Fibroblast of the aortic adventitia (primary cell): ENCODE results near the gene MPC1L. TPM values are rescaled to one million over a fixed set of nuclear protein-coding genes. Genes with fewer than 3 reads are reported as not detected.
A peak's percentile ranks its signal among the peaks of the same experiment; 100 is the strongest.

ENCODE experiments used
- DNase-seq: peaks from one replicate; pipeline ENCODE4 v3.0.0-alpha.2; 2010; ENCODE audit warnings: low read depth
- H3K4me3 ChIP-seq: 2 replicates; pipeline ENCODE4 v1.5.1; 2011; ENCODE audit warnings: low read depth, mild to moderate bottlenecking, control low read depth, low read length, moderate library complexity
- total RNA-seq: library from RNA; depleted of rRNA; stranded (reverse); fragments of >200 nt; gene quantifications from 2 replicates; pipeline ENCODE4 v1.2.3, GENCODE V29; 2012; ENCODE audit warnings: low replicate concordance
- TF ChIP-seq, protein P1 (sequence below): IDR thresholded peaks from 2 replicates; pipeline ENCODE4 v1.5.1; 2011; ENCODE audit warnings: mild to moderate bottlenecking, low read length, control low read depth, inconsistent platforms; ENCODE audit not compliant: insufficient read depth

MPC1L gene
- total RNA-seq, 1 donor: not detected

DNA sequence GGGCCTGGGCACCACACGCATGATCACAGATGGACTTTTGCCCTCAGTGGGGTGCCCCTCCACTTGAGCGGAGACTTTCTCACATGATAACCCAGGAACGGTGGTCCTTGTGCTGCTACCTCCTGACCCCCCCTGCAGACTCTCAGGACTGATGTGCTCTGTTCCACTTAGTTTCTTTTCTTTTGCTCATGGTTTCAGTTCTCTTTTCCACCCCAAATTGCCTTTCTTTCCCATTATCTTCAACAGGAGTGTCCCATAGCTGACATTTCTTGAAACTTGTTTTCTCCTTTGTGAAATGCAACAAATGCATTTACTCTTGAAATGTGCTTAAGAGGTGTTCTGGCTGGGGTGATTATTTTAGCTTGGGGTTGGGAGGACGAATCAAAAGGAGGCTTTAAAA lies 9.0 kb downstream of the MPC1L start:
- no peak overlapping the region for H3K4me3 ChIP-seq
- TF ChIP-seq, protein P1, sequence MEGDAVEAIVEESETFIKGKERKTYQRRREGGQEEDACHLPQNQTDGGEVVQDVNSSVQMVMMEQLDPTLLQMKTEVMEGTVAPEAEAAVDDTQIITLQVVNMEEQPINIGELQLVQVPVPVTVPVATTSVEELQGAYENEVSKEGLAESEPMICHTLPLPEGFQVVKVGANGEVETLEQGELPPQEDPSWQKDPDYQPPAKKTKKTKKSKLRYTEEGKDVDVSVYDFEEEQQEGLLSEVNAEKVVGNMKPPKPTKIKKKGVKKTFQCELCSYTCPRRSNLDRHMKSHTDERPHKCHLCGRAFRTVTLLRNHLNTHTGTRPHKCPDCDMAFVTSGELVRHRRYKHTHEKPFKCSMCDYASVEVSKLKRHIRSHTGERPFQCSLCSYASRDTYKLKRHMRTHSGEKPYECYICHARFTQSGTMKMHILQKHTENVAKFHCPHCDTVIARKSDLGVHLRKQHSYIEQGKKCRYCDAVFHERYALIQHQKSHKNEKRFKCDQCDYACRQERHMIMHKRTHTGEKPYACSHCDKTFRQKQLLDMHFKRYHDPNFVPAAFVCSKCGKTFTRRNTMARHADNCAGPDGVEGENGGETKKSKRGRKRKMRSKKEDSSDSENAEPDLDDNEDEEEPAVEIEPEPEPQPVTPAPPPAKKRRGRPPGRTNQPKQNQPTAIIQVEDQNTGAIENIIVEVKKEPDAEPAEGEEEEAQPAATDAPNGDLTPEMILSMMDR: no peak
- DNase-seq: no peak

DNA sequence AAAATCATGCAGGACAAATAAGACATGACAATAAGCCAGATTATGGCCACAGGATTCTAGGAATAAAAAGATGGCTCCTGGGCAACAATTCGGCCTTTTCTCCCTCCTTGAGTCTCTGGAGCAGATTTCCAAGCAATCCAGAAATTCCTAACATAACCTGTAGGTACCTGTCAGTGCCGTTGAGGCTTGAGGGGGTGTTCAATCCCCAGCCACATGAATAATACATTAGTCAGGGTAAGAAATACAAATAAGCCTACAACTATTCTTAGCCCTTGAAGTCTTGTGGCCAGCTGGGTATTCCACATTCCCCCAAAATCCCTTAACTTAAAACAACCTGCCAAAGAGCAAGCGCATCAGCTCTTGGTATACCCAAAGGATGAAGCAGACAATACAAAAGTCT lies 14.5 kb downstream of the MPC1L start:
- TF ChIP-seq, protein P1: no peak
- no peak for DNase-seq
- H3K4me3 ChIP-seq: no peak overlapping the region

DNA sequence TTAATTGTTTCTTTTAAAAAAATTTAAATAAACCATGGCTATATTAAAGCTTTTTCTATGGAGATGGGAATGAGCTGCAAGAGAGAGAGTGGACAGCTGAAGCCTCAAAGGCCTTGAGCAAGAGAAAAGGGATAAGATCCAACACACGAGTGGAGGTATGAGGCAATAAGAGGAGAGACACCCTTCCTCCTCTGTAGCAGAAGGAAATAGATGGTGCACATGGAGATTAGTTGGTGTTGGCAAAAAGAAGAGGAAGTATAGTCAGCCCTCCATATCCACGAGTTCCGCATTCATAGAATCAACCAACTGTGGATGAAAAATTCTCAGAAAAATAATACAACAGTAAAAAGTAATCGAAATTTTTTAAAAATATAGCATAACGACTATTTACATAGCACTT lies 20.9 kb downstream of the MPC1L start:
- TF ChIP-seq, protein P1: no peak
- DNase-seq: peak; percentile 77
- H3K4me3 ChIP-seq: no peak overlapping the region

DNA sequence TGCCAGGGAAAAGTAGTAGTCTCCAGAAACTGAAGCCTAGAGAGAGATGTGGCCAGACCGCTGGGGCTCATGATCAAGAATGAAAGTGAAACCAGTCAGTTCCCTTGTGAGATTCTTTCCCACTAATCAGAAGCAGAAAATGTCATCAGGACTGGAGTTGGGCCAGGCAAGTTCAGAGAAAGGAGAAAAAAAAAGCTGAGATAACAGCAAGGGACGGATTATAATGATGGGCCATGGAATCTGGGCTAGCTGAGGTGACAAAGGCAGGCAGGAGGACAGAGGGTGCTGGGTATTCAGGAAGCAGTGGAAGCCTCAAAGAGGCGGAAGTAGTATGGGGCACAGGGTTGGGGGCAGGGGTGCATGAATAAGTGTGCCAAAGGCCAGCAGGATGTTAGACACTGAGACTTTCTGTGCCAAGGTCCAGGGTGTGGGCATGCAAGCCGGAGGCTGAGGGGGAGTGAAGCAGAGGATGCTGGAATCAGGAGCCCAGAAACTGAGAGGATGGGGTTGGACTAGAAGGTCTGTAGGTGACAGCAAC lies 21.7 kb downstream of the MPC1L start:
- H3K4me3 ChIP-seq: peak overlapping the region; percentile 63
- DNase-seq: peak; percentile 78
- TF ChIP-seq, protein P1: no peak

DNA sequence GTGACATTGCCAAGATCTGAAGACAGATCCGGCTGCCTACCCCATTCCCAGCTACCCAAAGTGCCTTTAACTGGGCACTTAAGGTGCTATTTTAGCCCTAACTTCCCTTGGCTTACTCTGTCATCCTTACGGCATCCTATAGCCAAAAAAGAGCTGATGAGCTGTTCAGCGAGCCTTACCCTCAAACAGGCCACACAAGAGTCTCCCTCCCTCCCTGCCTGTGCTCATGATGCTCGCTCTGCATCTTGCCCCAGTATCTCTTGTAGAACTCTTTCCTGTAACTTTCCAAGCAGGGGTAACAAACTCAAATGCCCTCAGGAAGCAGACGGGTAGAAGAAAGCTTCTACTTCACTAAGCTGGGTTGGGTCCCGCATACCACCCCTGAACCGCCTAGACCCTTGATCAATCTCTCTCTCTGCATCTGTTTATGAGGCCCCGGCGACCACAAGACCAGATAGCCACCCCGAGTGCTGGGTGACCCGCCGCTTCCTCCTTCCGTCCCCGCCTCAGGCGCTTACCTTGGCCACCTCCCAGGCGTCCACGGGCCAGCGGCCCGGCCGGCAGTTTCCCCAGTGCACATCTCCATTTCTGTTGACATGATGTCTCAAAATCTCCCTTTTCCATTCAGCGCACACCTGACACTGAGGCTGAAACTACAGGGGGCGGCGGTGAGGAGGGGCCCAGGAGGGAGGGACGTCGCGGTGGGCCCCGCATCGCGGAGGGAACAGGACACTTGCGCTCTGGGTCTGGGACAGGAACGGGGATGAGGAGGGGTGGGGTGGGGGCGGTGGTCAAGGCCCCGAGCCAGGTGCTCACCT lies 23.5 kb downstream of the MPC1L start:
- DNase-seq: peak; percentile 33
- TF ChIP-seq, protein P1: no peak

DNA sequence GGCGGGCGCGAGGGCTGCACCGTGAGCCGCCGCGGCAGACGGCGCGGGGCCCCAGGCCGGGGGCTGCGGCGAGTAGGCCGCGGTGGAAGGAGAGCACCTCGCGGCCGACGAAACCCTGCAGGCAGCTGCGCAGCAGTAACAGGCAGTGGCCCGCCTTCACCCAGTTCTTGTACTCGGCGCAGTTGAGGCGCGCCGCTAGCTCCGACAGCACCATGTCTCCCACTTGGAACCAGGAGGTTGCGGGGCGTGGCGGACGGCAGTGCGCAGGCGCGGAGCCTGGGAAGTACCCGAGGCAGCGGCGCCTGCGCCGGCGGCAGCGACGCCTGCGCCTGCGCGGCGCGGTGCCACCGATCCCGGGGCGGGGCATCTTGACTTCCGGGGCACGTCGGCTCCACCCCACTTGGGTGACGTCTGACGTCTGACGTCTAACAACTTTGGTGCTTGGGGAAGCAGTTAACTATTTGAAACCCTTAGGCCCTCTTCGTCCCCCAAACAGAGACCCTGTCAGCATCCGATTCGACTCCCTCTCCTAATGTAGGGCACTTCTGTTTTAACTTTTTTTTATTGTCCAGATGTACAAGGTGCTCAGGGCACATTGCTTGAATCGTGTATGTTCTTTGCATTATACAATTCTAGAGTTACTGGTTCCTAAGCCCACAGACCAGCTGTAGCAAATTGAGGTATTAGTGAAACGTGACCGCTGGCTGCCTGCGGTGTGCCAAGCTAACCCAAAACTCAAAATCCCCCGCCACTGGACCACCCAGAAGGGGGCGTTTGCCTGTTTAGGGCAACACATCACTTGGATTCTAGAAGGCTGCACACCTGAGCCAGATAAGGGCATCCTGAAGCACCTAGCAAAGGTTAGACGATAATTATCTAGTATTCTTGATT lies 24.3 kb downstream of the MPC1L start, which contains the start of gene CXorf38:
Gene CXorf38 (minus strand): TSS at position 255 of the 891 bp plus-strand sequence. CDS start 41 bp downstream, at position 214.
- H3K4me3 ChIP-seq: peak within 1 kb of the TSS; percentile 80
- TF ChIP-seq, protein P1: no peak
- peak; percentile 91 for DNase-seq

More for the DNA sequence above, 23.5 kb downstream of the MPC1L start:
- peak overlapping the region; percentile 80 for H3K4me3 ChIP-seq
